SJCRH30 (cell line): ENCODE data around the gene PLEKHM3. TPM values are rescaled to one million over a fixed set of nuclear protein-coding genes. Genes with fewer than 3 reads are reported as not detected.
"Not testable (repeated sequence)": the region's sequence is repeated elsewhere in the genome, so short reads cannot be mapped to it uniquely, and the experiment has no call there.

Experiments used
- DNase-seq, 2 experiments: peaks; one replicate each; pipeline ENCODE4 v3.0.0-alpha.2; 2015 to 2020
- H3K27ac ChIP-seq: fragments of 250-450 bp; sonication (Bioruptor Pico); 2 replicates; pipeline ENCODE4 v1.5.1; 2020; ENCODE audit warnings: mild to moderate bottlenecking, moderate library complexity
- H3K27me3 ChIP-seq: fragments of 250-450 bp; sonication (Bioruptor Pico); 2 replicates; pipeline ENCODE4 v1.5.1; 2020; ENCODE audit warnings: mild to moderate bottlenecking, moderate library complexity
- H3K36me3 ChIP-seq: fragments of 250-450 bp; sonication (Bioruptor Pico); 2 replicates; pipeline ENCODE4 v1.5.1; 2020; ENCODE audit warnings: mild to moderate bottlenecking, moderate library complexity
- H3K4me1 ChIP-seq: fragments of 250-450 bp; sonication (Bioruptor Pico); 2 replicates; pipeline ENCODE4 v1.5.1; 2020; ENCODE audit warnings: mild to moderate bottlenecking, moderate library complexity
- H3K4me3 ChIP-seq: fragments of 250-450 bp; sonication (Bioruptor Pico); 2 replicates; pipeline ENCODE4 v1.5.1; 2020; ENCODE audit warnings: mild to moderate bottlenecking, moderate library complexity
- H3K9me3 ChIP-seq: fragments of 250-450 bp; sonication (Bioruptor Pico); replicated peaks from 2 replicates; pipeline ENCODE4 v1.5.1; 2020; ENCODE audit warnings: mild to moderate bottlenecking, moderate library complexity
- total RNA-seq: library from RNA; depleted of rRNA; stranded (reverse); fragments of >200 nt; shearing (Covaris generic); gene quantifications from 2 replicates; pipeline ENCODE4 v1.2.3, GENCODE V29; 2014

Gene PLEKHM3
- total RNA-seq, 1 experiment from 2014 or later, result 6.1 TPM

DNA sequence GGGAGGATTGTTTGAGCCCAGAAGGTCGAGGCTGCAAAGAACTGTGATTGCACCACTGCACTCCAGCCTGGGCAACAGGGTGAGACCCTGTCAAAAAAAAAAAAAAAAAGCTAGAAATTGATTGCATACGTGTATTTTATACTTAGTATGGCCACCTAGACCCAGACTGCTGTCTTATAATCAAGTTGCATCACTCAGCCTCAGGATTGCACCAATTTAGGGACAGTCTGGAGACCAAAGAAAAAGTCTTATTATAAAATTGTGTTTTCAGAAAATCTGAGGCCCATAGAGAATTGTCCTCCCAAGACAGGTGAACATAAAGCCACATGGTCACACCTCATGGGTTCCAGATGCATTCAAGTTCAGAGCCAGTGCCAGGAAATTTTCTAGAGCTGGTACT lies 17.1 kb upstream of the PLEKHM3 start:
- no peak overlapping the region for H3K27ac ChIP-seq
- H3K4me3 ChIP-seq, result no peak overlapping the region
- no peaks in the 10 kb centered on the region for H3K4me1 ChIP-seq
- H3K36me3 ChIP-seq, result no peaks in the 10 kb centered on the region
- H3K27me3 ChIP-seq, result 0 out of 2 replicates have a peak, but pooled peaks cover 2% of the 10 kb centered on the region
- DNase-seq, result no peak
- no peaks in the 10 kb centered on the region for H3K9me3 ChIP-seq

GRCh38 chr2:208042041-208042440 lies 16.7 kb upstream of the PLEKHM3 start:
- Histone ChIP-seq H3K4me1 (no peaks in the 10 kb centered on the region), H3K36me3 (no peaks in the 10 kb centered on the region), H3K9me3 (no peaks in the 10 kb centered on the region), H3K27ac (no peak overlapping the region), H3K4me3 (no peak overlapping the region), H3K27me3 (no peaks in the 10 kb centered on the region)
- no peak for DNase-seq

DNA sequence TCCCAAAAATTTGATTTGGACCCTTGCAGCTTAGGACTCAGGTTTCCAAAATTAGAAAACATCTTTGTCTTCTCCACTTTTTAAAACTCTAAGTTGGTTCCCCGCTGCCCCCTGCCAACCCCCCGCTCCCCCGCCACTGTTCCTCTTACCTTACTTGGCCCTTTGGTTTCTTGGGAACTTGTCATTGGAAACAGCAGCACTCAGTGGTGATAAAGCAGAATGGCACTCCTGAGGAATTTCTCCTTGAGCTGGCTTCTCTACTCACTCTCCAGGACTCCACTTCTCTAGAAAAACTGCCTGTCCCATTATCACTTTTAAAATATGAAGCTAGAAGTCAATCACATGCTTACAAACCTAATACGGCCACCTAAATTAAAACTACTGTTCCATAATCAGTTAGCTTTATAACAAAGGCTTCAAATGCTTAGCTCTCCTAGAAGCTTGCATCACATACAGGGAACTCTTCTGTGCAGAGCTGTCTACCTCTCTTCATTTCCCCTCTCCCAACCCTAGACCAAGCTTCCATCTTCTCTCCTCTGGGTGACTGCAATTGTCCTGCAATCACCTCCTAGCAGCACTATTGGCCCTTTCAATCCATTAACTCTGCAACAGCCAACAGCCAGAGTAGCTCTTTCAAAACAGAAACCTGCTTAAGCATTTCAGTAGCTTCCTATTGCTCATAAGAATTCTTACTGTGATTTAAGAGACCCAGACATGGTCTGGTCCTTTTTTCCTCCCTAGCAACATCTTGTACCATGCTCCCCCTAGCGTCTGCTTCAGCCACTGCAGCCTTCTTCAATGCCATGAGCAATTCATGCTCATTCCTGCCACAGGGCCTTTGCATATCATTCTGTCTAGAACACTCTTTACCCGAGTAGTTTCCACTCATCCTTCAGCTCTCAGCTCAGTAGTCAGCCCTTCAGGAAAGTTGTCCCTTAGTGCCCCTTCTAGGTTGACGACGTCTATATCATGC lies 15.2 kb upstream of the PLEKHM3 start:
- H3K9me3 ChIP-seq, result no peaks in the 10 kb centered on the region
- no peak overlapping the region for H3K27ac ChIP-seq
- peak; percentile 64 to 79 for DNase-seq
- H3K36me3 ChIP-seq, result no peaks in the 10 kb centered on the region
- H3K27me3 ChIP-seq, result no peaks in the 10 kb centered on the region
- H3K4me3 ChIP-seq, result no peak overlapping the region
- no peaks in the 10 kb centered on the region for H3K4me1 ChIP-seq

DNA sequence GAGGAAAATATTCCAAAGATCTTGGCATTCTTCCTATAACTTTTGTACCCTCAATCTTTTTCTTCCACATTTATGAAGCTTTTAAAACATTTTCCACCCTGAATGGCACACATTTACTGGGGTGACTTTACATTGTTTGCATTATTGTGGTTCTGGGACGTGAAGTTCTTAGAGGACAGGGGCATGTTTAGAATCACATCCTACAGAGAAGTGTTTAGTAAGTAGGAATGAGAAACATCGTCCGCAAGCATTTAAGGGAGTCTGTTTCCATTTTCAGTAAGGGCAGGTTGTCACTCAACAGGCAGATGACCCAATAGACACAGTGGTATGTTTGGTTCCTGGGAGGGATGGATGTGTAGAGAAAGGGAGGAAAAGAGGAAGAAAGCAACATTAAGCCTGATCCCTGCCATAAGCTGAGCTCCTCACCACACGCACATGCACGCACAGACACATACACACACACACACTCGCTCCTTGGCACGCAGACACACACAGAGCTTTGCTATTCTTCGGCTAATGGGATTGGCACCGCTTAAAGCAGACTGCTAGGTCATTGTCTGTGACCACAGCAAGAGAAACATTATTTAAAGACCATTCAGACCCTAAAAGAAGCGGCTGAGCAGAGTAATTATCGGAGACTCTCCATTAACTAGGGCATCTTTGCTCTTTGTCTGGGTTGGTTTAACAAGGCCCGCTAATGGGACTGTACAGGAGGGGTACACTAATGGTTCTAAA lies 14.2 kb upstream of the PLEKHM3 start:
- Histone ChIP-seq H3K4me3 (no peak overlapping the region), H3K27ac (no peak overlapping the region), H3K36me3 (no peaks in the 10 kb centered on the region), H3K4me1 (no peaks in the 10 kb centered on the region), H3K27me3 (no peaks in the 10 kb centered on the region), H3K9me3 (no peaks in the 10 kb centered on the region)
- DNase-seq, result no peak

DNA sequence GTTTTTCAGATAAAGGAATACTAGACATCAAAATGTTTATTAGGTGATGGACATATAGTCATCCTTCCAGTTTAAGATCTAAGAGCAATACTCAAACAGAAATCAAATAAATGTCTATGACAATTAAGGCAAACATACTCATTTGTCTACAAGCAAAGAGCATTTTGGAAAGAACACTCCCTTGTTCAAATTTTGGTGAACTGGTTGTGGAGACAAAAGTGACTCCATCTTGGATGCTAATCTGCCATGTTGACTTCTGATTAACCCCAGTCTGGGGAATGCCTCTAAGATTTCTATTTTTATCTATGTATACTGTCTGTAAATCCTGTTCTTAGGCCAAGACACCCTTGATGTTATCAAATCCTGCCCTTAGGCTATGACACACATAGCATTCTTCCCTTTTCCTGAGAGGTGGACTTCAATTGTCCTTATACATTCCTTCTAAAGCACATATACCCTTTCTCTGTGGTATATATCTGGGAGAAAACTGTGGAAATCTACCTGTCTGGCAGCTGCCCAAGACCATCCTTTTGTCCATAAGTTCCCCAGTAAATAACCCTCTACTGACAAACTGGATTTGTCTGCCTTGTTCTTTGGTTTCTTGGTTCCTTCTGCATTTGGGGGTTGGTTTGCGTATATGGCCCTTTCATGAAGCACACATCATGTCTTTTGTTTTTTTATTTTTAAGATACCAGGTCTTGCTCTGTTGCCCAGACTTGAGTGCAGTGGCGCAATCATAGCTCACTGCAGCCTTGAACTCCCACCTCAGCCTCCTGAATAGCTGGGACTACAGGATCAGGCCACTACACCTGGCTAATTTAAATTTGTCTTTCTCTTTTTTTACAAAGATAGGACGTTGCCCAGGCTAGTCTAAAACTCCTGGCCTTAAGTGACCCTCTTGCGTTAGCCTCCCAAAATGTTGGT lies 12.5 kb upstream of the PLEKHM3 start:
- no peak for DNase-seq
- Histone ChIP-seq H3K36me3 (no peaks in the 10 kb centered on the region), H3K4me1 (no peaks in the 10 kb centered on the region), H3K4me3 (no peak overlapping the region), H3K9me3 (no peaks in the 10 kb centered on the region), H3K27me3 (no peaks in the 10 kb centered on the region), H3K27ac (no peak overlapping the region)

DNA sequence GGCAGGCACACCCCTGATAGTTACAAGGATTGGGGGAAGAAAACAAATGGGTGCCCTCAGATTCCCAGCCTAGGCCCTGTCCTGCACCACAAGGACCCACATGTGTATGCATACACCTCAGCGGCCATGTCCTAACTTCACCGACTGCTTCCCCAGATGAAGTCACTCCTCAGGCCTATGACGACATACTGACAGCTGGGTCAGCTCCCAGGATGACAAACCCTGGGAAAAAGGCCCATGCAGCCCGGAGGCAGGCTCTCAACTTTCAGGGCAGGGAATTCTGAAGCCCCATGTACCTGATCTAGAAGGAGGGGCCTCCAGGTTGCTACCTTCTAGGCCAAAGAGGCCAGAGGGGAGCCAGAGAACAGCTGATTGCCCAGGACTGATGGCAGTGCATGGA lies 11.0 kb upstream of the PLEKHM3 start:
- H3K4me1 ChIP-seq, result no peaks in the 10 kb centered on the region
- no peaks in the 10 kb centered on the region for H3K36me3 ChIP-seq
- H3K4me3 ChIP-seq, result no peak overlapping the region
- DNase-seq, result peak in 1 of 2 experiments; percentile 15
- no peak overlapping the region for H3K27ac ChIP-seq
- H3K9me3 ChIP-seq, result no peaks in the 10 kb centered on the region
- no peaks in the 10 kb centered on the region for H3K27me3 ChIP-seq

- Histone ChIP-seq H3K36me3 (no peaks in the 10 kb centered on the region), H3K27me3 (no peaks in the 10 kb centered on the region), H3K9me3 (no peaks in the 10 kb centered on the region), H3K4me1 (no peaks in the 10 kb centered on the region), H3K27ac (no peak overlapping the region), H3K4me3 (no peak overlapping the region)
- no peak for DNase-seq
Measured at GRCh38 chr2:208034503-208035140, 9.3 kb upstream of the PLEKHM3 start.

DNA sequence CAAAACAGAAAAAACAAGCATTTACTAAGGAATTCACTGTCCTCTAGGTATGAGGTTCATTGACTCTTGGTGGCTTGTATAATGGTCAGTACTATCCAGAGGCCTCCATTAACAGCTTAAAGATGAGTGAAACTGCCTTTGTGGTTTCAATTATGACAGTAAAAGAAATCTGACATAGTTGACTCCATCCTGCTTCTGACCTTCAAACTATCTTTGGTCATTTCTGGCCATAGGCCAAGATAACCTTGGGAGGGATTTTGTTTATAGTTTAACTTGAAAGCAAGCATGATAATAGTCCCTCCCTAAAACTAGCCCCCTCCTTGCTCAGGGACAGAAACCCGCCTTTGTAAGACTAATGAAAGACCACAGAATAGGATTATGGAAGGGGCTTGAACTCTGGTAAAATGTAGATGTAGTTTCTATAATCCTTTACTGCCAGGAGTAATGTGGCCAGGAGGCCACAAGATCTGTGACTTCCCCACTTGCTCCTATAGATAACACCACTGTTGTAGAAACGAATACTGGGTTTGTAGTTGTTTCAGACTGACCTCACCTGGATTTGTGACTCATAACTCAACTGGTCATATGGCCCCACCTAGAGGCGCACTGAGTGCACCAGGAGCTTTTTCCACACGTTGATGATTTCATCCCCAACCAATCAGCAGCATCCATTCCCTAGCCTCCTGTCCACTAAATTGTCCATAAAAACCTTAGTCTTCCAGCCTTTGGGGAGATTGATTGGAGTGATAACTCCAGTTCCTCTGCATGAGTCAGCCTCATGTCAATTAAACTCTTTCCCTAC lies 8.6 kb upstream of the PLEKHM3 start:
- DNase-seq, result peak; percentile 24 to 57
- H3K4me1 ChIP-seq, result no peaks in the 10 kb centered on the region

DNA sequence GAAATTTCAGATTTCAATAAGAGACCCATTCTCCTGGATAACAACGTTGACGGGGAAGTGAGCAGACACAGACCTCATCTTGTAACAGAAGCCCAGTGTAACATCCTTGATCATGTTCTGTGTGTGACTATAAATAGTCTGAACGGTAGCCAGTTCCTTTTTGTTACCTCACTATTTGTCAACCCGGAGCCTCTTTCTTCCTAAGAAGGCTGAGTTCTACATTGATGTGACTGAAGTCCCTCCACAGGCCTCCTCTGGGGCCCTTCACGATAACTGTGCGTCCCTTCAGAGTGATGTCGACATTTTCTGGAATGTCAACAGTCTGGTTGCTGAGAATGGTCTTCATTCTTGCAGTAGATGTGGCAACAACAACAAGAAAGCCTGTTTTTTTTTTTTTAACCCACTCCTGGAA lies 6.3 kb upstream of the PLEKHM3 start:
- Histone ChIP-seq H3K9me3 (no peaks in the 10 kb centered on the region), H3K4me3 (no peak overlapping the region), H3K4me1 (no peaks in the 10 kb centered on the region), H3K27ac (no peak overlapping the region), H3K27me3 (no peaks in the 10 kb centered on the region), H3K36me3 (no peaks in the 10 kb centered on the region)
- DNase-seq, result no peak

More for the DNA sequence above, 8.6 kb upstream of the PLEKHM3 start:
- no peaks in the 10 kb centered on the region for H3K36me3 ChIP-seq
- H3K27me3 ChIP-seq, result no peaks in the 10 kb centered on the region
- no peak overlapping the region for H3K4me3 ChIP-seq
- no peak overlapping the region for H3K27ac ChIP-seq
- no peaks in the 10 kb centered on the region for H3K9me3 ChIP-seq

- no peaks in the 10 kb centered on the region for H3K27me3 ChIP-seq
- no peak for DNase-seq
- peaks cover 3% of the 10 kb centered on the region; the same call in 1 of the 2 replicates for H3K4me1 ChIP-seq
- H3K27ac ChIP-seq, result peak overlapping the region; percentile 56
- peak overlapping the region; percentile 85 for H3K4me3 ChIP-seq
- no peaks in the 10 kb centered on the region for H3K36me3 ChIP-seq
- H3K9me3 ChIP-seq, result no peaks in the 10 kb centered on the region
Measured at GRCh38 chr2:208025814-208026184, 472 bp upstream of the PLEKHM3 start.

GRCh38 chr2:208024091-208024490 lies 1.2 kb downstream of the PLEKHM3 start:
- no peaks in the 10 kb centered on the region for H3K9me3 ChIP-seq
- no peaks in the 10 kb centered on the region for H3K27me3 ChIP-seq
- DNase-seq, result no peak
- H3K4me3 ChIP-seq, result no peak overlapping the region
- peaks cover 3% of the 10 kb centered on the region; the same call in 1 of the 2 replicates for H3K4me1 ChIP-seq
- H3K27ac ChIP-seq, result no peak overlapping the region
- H3K36me3 ChIP-seq, result no peaks in the 10 kb centered on the region

- no peaks in the 10 kb centered on the region for H3K9me3 ChIP-seq
- no peak overlapping the region for H3K27ac ChIP-seq
- H3K27me3 ChIP-seq, result no peaks in the 10 kb centered on the region
- H3K4me1 ChIP-seq, result no peaks in the 10 kb centered on the region
- H3K4me3 ChIP-seq, result no peak overlapping the region
- H3K36me3 ChIP-seq, result no peaks in the 10 kb centered on the region
- DNase-seq, result no peak
Measured at GRCh38 chr2:208020253-208020652, 5.1 kb downstream of the PLEKHM3 start.

GRCh38 chr2:208018124-208018712 lies 7.1 kb downstream of the PLEKHM3 start:
- H3K4me3 ChIP-seq, H3K9me3 ChIP-seq, DNase-seq, H3K27ac ChIP-seq, H3K36me3 ChIP-seq, H3K4me1 ChIP-seq, H3K27me3 ChIP-seq: not testable (repeated sequence)
